ENCODE data around the gene ELMO1.

ELMO1 gene

DNA sequence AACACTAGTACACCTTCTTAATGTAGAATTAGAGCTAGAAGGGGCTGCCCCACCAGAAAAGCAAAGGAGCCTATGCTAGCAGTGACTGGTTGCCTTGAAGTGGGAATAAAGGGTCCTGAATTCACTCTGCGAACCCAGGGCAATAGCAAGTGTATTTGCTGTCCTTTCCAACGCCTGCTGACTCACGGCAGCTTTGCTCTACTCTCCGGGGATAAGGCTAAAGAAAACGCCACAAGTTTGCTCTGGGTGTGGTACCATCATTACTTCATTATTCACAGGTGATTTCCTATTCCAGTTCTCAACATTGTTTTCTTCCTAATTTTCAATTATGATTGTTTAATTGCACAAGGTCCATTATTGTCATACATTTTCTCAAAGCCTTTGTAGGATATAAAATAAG is 503.8 kb downstream of the ELMO1 start:
- no peaks in the 10 kb centered on the region for H3K36me3 ChIP-seq
- no peak for DNase-seq
- H3K4me3 ChIP-seq (ENCODE audit: low read depth, low read length), result no peak overlapping the region
- TF ChIP-seq, protein P1, sequence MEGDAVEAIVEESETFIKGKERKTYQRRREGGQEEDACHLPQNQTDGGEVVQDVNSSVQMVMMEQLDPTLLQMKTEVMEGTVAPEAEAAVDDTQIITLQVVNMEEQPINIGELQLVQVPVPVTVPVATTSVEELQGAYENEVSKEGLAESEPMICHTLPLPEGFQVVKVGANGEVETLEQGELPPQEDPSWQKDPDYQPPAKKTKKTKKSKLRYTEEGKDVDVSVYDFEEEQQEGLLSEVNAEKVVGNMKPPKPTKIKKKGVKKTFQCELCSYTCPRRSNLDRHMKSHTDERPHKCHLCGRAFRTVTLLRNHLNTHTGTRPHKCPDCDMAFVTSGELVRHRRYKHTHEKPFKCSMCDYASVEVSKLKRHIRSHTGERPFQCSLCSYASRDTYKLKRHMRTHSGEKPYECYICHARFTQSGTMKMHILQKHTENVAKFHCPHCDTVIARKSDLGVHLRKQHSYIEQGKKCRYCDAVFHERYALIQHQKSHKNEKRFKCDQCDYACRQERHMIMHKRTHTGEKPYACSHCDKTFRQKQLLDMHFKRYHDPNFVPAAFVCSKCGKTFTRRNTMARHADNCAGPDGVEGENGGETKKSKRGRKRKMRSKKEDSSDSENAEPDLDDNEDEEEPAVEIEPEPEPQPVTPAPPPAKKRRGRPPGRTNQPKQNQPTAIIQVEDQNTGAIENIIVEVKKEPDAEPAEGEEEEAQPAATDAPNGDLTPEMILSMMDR (IDR thresholded peaks at IDR 0.05; ENCODE audit: low read depth, low read length), result no peak
- H3K27ac ChIP-seq, result no peak overlapping the region
- no peaks in the 10 kb centered on the region for H3K9me3 ChIP-seq (ENCODE audit: severe bottlenecking)
- no peaks in the 10 kb centered on the region for H3K27me3 ChIP-seq (ENCODE audit: insufficient read depth, low read depth, severe bottlenecking)

DNA sequence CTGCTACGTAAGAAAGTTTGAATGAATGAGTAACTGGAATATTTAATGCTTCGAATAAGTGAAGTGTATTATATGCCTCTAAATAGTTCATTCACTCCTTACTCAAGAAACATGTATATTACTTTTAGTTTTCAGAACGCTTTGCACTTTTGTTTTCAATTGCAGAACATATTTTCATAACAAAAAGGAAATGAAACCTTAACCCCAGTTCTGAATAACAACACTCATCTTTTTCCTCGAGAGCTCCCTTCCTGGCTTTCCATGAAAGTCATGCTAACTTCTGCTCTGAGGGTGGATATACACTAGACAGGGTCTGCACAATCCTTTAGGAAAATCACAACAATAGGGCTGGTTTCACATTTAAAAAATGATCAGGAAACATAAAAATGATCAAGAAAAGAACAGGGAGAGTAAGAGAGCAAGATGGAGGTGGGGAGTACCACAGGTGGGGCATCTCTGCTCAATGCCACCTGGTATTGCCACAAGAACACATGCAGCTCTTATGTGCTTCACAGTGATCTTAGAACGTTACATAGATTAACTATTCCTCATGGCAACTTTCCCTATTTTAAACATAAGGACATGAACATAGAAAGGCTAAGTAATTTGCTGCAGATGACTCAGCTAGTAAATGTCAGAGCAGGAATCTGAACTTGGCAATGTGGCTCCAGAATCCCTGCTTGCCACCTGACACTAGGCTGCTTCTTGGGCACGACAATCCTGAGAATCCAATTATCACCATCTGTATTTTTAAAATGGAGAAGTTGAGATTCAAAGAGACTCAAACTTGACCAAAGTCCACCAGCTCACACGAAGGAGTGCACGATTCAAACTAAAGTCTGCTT is 504.9 kb downstream of the ELMO1 start:
- DNase-seq, result no peak
- Histone ChIP-seq H3K36me3 (no peaks in the 10 kb centered on the region), H3K4me3 (ENCODE audit: low read depth, low read length) (no peak overlapping the region), H3K9me3 (ENCODE audit: severe bottlenecking) (peaks cover 3% of the 10 kb centered on the region), H3K27ac (no peak overlapping the region), H3K27me3 (ENCODE audit: insufficient read depth, low read depth, severe bottlenecking) (no peaks in the 10 kb centered on the region)
- TF ChIP-seq, protein P1 (IDR thresholded peaks at IDR 0.05; ENCODE audit: low read depth, low read length), result no peak

DNA sequence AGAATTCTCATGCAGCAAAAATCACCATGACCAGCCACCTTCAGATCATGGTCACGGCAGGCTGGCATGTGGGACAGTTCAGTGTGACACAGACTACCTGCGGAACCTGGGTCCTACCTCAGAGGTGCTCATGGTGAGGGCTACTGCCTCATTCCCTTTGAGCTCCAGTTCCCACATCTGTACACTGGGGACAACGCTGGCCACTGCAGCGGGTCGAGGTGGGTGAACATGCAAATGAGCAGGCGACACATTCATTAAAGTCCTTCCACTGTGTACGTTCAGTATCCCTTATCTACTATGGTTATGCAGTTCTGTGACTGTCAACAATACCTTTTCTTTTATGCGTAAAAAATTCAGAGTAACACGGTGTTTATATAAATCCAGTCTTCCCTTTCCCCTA is 505.7 kb downstream of the ELMO1 start:
- Histone ChIP-seq H3K27ac (no peak overlapping the region), H3K27me3 (ENCODE audit: insufficient read depth, low read depth, severe bottlenecking) (no peaks in the 10 kb centered on the region), H3K4me3 (ENCODE audit: low read depth, low read length) (no peak overlapping the region), H3K36me3 (no peaks in the 10 kb centered on the region), H3K9me3 (ENCODE audit: severe bottlenecking) (peaks cover 11% of the 10 kb centered on the region)
- DNase-seq, result no peak
- TF ChIP-seq, protein P1 (IDR thresholded peaks at IDR 0.05; ENCODE audit: low read depth, low read length), result no peak

DNA sequence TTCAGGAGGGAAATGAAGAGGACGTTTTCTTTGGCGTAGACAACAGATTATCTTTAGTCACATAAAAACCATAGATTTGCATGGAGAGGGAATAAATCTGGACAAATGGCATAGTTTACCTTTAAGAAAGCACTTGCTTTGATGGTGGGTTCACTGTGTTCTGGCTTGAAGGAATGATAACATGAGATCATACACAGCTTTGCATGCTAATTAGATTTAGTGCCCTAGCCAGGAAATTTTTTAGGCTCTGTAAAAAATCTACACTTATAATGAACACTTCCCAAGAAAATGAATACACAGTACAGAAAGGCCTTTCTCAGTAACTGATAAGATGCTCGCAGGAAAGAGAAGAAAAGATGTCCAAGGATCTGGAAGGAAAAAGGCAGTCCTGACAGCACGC is 506.1 kb downstream of the ELMO1 start:
- DNase-seq, result no peak
- no peaks in the 10 kb centered on the region for H3K36me3 ChIP-seq
- H3K4me3 ChIP-seq (ENCODE audit: low read depth, low read length), result no peak overlapping the region
- no peak overlapping the region for H3K27ac ChIP-seq
- TF ChIP-seq, protein P1 (IDR thresholded peaks at IDR 0.05; ENCODE audit: low read depth, low read length), result no peak
- H3K9me3 ChIP-seq (ENCODE audit: severe bottlenecking), result peaks cover 15% of the 10 kb centered on the region
- no peaks in the 10 kb centered on the region for H3K27me3 ChIP-seq (ENCODE audit: insufficient read depth, low read depth, severe bottlenecking)

DNA sequence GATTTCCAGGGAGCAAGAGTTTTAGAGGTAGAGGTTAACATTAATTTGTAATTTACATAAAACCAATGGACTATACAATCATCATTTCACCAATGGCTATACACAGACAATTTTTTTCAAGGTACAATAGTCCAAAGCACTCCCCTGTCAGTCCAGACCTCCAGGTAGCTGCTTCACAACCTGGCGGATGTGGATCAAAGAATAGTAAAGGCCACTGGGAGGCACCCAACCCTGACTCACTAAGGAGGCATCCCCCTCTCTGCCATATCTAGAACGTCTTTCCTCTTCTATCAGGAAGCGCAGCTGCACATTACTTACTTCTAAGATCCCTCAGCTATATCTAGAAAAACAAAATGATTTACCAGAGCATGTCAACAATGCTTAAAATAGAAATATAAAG is 506.6 kb downstream of the ELMO1 start:
- DNase-seq, result no peak
- TF ChIP-seq, protein P1 (IDR thresholded peaks at IDR 0.05; ENCODE audit: low read depth, low read length), result no peak
- H3K9me3 ChIP-seq (ENCODE audit: severe bottlenecking), result peaks cover 20% of the 10 kb centered on the region
- no peaks in the 10 kb centered on the region for H3K27me3 ChIP-seq (ENCODE audit: insufficient read depth, low read depth, severe bottlenecking)
- H3K27ac ChIP-seq, result no peak overlapping the region
- no peak overlapping the region for H3K4me3 ChIP-seq (ENCODE audit: low read depth, low read length)
- H3K36me3 ChIP-seq, result no peaks in the 10 kb centered on the region

DNA sequence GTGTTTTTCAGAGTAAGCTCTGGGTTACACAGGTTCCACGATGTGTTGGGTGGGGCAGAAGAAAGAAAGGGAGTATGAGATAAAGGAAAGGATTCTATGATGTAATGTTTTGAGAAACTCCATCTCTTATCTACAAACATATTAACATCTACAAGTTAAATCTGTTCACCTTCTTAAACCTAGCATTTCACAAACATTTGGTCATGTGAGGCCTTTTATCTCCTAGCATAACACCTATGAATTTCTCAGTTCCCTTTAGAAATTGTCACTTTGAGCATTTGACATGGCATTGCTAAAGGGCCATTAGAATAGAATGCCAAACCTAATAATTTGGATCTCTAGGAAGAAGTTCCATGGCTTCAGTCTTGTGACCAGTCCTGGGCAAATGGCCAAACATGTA is 507.3 kb downstream of the ELMO1 start:
- no peak overlapping the region for H3K4me3 ChIP-seq (ENCODE audit: low read depth, low read length)
- TF ChIP-seq, protein P1 (IDR thresholded peaks at IDR 0.05; ENCODE audit: low read depth, low read length), result no peak
- peaks cover 22% of the 10 kb centered on the region for H3K9me3 ChIP-seq (ENCODE audit: severe bottlenecking)
- no peak overlapping the region for H3K27ac ChIP-seq
- H3K27me3 ChIP-seq (ENCODE audit: insufficient read depth, low read depth, severe bottlenecking), result no peaks in the 10 kb centered on the region
- no peak for DNase-seq
- no peaks in the 10 kb centered on the region for H3K36me3 ChIP-seq

Data from WERI-Rb-1 (cell line).